H1 (cell line): ENCODE results near the gene ERLEC1.

ENCODE experiments used
- ATF3 ChIP-seq: IDR thresholded peaks from 2 replicates; pipeline ENCODE4 v1.6.1; 2011; ENCODE audit warnings: low read depth, mild to moderate bottlenecking, low read length; ENCODE audit not compliant: insufficient read depth
- CHD2 ChIP-seq: IDR thresholded peaks from 2 replicates; pipeline ENCODE4 v1.6.1; 2012; ENCODE audit warnings: low read length, improper control_type of control experiment
- EP300 ChIP-seq, 2 experiments: IDR thresholded peaks; 1 replicate in 1 of 2; 2 replicates in 1 of 2; pipeline ENCODE4 v1.6.1; 2011 to 2012; ENCODE audit warnings: low read depth in 2 of 2, low read length in 2 of 2, mild to moderate bottlenecking in 2 of 2, borderline replicate concordance in 1 of 2, inconsistent platforms in 1 of 2, moderate library complexity in 1 of 2
- GABPA ChIP-seq: IDR thresholded peaks from 2 replicates; pipeline ENCODE4 v1.6.1; 2011; ENCODE audit warnings: mild to moderate bottlenecking, low read length, moderate library complexity, borderline replicate concordance; ENCODE audit not compliant: insufficient read depth
- MAX ChIP-seq: IDR thresholded peaks from 2 replicates; pipeline ENCODE4 v1.6.1; 2012; ENCODE audit warnings: inconsistent platforms
- PHF8 ChIP-seq: fragments of 200-600 bp; sonication (generic); conservative IDR thresholded peaks from 2 replicates; pipeline ENCODE4 v1.7.1; 2012; ENCODE audit warnings: low read depth, mild to moderate bottlenecking, inconsistent platforms, low read length, moderate library complexity
- POLR2A ChIP-seq, 2 experiments: IDR thresholded peaks; 1 replicate in 1 of 2; 2 replicates in 1 of 2; pipeline ENCODE4 v1.6.1; 2011; ENCODE audit warnings: low read depth in 2 of 2, low read length in 2 of 2, mild to moderate bottlenecking in 2 of 2; ENCODE audit errors: control extremely low read depth in 1 of 2

GRCh38 chr2:53801547-53801946, 14.7 kb downstream of the ERLEC1 start:
- TF ChIP-seq POLR2A (IDR thresholded peaks at IDR 0.05; ENCODE audit: control extremely low read depth in 1 of 2, low read depth in 2 of 2, low read length in 2 of 2) (no peak), MAX (no peak), PHF8 (no peak), ATF3 (no peak), CHD2 (no peak), EP300 (IDR thresholded peaks at IDR 0.05; ENCODE audit: borderline replicate concordance in 1 of 2, low read depth in 2 of 2, low read length in 2 of 2) (no peak), GABPA (no peak)
